NCI-H2029 (cell line): ENCODE measurements around the gene CHPF.

ENCODE experiments used
- DNase-seq: peaks from one replicate; lab custom pipeline; 2025; lab: John Stamatoyannopoulos, UW

The CHPF gene

GRCh38 chr2:219496825-219497494 is 46.6 kb downstream of the CHPF start:
- no peak for DNase-seq

- no peak for DNase-seq
Observed at GRCh38 chr2:219496247-219496824, 47.3 kb downstream of the CHPF start.

- peak; percentile 23 for DNase-seq
Observed at GRCh38 chr2:219495531-219496122, 48.0 kb downstream of the CHPF start.

GRCh38 chr2:219494952-219495530 is 48.6 kb downstream of the CHPF start:
- no peak for DNase-seq

GRCh38 chr2:219493086-219493485 is 50.5 kb downstream of the CHPF start:
- no peak for DNase-seq

GRCh38 chr2:219492575-219492974 is 51.0 kb downstream of the CHPF start:
- DNase-seq = no peak

GRCh38 chr2:219491278-219491963 is 52.2 kb downstream of the CHPF start:
- no peak for DNase-seq

GRCh38 chr2:219490600-219491130 is 52.9 kb downstream of the CHPF start:
- DNase-seq = no peak

GRCh38 chr2:219490186-219490585 is 53.4 kb downstream of the CHPF start:
- DNase-seq = no peak

GRCh38 chr2:219489315-219489714 is 54.3 kb downstream of the CHPF start:
- DNase-seq = no peak
